Lower leg skin (tissue), 4 donors: ENCODE measurements around the gene MRRF. TPM values are rescaled to one million over a fixed set of nuclear protein-coding genes. Genes with fewer than 3 reads are reported as not detected.

Experiments used
- DNase-seq, 2 donors: peaks; one replicate each; pipeline ENCODE4 v3.0.0-alpha.2; 2019; ENCODE audit warnings: low spot score in 2 of 2
- H3K4me3 ChIP-seq: fragments of 200-600 bp; sonication (generic); 2 replicates; pipeline ENCODE4 v1.5.1; 2017; ENCODE audit warnings: mild to moderate bottlenecking, low read depth; ENCODE audit not compliant: poor library complexity, severe bottlenecking
- POLR2A ChIP-seq, 2 donors: fragments of 450-650 bp; IDR thresholded peaks; one replicate each; pipeline ENCODE4 v1.6.1; 2016 to 2017; ENCODE audit warnings: antibody characterized with exemption in 2 of 2, mild to moderate bottlenecking in 1 of 2, moderate library complexity in 1 of 2
- WGBS, 2 donors: methylation state at CpG; one replicate each; pipeline ENCODE4 v1.1.5; 2018; 5-methylcytosine and 5-hydroxymethylcytosine counted together
- intact Hi-C: fragments of 100-400 bp; cut with DNase I; formaldehyde crosslinking; loops from one replicate; pipeline ENCODE4 v1.15.0; 2023; ENCODE audit warnings: low total_unique reads
- total RNA-seq, 4 donors: library from RNA; depleted of rRNA; stranded (reverse); fragments of >200 nt; gene quantifications; one replicate each; pipeline ENCODE4 v1.1.0, GENCODE V29; 2016
- TF ChIP-seq, protein P1 (sequence below), 3 donors: fragments of 450-650 bp; IDR thresholded peaks; one replicate each; pipeline ENCODE4 v1.5.1; 2016; ENCODE audit warnings: antibody characterized with exemption in 3 of 3, mild to moderate bottlenecking in 3 of 3, moderate library complexity in 2 of 3

The MRRF gene
- total RNA-seq, 4 donors from 2014 or later, result 30.8 to 56.3 (median 39.9) TPM

DNA sequence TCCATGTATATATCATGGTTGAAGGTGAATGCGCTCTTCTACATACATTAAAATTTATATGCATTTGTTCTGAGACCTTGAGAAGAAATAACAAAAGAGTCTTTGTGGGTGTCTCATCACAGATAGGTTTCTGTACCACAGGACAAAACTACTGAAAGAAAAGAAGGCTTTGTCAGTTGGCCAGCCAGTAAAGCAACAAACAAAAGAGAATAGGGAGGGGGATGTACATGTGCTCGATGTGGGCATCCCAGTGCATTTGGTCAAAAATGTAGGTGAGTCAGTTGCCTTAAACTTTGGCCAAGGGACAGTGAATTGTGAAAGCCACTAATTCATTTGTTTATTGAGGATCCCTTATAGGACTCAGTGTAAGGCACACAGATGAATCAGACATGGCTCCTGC is 13.3 kb upstream of the MRRF start:
- intact Hi-C loops, result no loop called here
- TF ChIP-seq, protein P1, sequence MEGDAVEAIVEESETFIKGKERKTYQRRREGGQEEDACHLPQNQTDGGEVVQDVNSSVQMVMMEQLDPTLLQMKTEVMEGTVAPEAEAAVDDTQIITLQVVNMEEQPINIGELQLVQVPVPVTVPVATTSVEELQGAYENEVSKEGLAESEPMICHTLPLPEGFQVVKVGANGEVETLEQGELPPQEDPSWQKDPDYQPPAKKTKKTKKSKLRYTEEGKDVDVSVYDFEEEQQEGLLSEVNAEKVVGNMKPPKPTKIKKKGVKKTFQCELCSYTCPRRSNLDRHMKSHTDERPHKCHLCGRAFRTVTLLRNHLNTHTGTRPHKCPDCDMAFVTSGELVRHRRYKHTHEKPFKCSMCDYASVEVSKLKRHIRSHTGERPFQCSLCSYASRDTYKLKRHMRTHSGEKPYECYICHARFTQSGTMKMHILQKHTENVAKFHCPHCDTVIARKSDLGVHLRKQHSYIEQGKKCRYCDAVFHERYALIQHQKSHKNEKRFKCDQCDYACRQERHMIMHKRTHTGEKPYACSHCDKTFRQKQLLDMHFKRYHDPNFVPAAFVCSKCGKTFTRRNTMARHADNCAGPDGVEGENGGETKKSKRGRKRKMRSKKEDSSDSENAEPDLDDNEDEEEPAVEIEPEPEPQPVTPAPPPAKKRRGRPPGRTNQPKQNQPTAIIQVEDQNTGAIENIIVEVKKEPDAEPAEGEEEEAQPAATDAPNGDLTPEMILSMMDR (IDR thresholded peaks at IDR 0.05), result no peak
- no peak for DNase-seq
- WGBS, 2 donors, result 77 to 84% methylated on average over 2 of the region's 2 CpGs
- H3K4me3 ChIP-seq, result no peak overlapping the region

DNA sequence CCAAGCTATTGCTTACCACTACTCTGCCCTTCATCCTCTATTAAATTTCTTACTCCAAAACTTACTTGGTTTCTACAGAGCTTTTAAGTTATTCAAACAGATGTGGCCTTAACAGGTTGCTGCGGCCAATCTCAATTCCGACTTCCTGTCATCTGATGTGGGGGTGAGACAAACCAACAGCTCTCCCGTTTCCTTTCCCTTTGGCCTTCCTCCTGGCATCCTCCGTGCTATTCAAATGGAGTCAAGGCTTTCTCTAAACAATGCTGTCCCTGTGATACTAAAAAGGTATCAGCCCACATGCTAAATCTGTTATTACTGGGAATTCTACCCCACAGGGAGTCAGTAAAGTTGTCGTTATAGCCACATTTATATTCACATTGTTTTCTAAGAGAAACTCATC is 11.9 kb upstream of the MRRF start:
- intact Hi-C loops, result no loop called here
- TF ChIP-seq POLR2A (IDR thresholded peaks at IDR 0.05), result no peak
- TF ChIP-seq, protein P1 (IDR thresholded peaks at IDR 0.05), result no peak
- H3K4me3 ChIP-seq, result no peak overlapping the region
- DNase-seq, result no peak
- 67 to 68% methylated on average over 5 of the region's 5 CpGs for WGBS, 2 donors

DNA sequence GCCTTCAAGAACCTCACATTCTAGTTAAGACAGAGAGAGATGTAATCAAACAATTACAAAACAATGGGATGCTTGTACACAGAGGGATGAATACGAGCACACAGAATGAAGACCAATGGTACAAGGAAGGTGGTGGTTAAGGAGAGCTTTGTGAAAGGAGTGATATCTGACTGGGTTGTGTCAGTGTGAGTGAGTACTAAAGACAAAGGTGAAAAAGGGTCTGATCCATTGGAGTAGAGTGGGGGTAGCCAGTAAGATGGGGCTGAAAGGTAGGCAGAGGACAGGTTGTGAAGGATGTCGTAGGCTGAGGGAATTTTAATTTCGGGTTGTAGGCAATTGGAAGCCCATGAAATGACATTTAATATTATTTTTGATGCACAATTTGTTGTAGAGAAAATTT is 9.9 kb upstream of the MRRF start:
- no peak overlapping the region for H3K4me3 ChIP-seq
- no peak for DNase-seq
- TF ChIP-seq, protein P1 (IDR thresholded peaks at IDR 0.05), result no peak
- TF ChIP-seq POLR2A (IDR thresholded peaks at IDR 0.05), result no peak
- 82 to 85% methylated on average over 3 of the region's 3 CpGs for WGBS, 2 donors
- intact Hi-C loops, result no loop called here

DNA sequence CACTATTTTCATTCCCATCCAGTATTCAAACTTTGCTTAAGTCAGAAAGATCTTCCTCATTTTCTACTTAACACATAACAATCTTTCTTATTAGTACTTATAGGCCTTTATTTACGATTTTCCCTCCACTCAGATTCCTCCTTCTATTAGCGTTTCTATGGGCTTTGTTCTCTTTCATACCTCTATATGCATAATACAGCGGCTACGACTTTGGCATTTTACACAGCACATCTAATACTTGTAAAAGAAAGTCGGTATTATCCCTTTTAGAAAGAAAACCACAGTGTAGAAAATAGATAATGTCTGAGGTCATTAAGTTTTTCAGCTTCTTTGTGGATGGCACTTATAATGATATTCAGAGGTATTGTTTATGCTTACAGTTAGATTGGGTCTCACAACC is 8.5 kb upstream of the MRRF start:
- DNase-seq, result no peak
- intact Hi-C loops, result no loop called here
- no peak overlapping the region for H3K4me3 ChIP-seq
- 91 to 94% methylated on average over 5 of the region's 5 CpGs for WGBS, 2 donors
- no peak for TF ChIP-seq POLR2A (IDR thresholded peaks at IDR 0.05)
- TF ChIP-seq, protein P1 (IDR thresholded peaks at IDR 0.05), result no peak

DNA sequence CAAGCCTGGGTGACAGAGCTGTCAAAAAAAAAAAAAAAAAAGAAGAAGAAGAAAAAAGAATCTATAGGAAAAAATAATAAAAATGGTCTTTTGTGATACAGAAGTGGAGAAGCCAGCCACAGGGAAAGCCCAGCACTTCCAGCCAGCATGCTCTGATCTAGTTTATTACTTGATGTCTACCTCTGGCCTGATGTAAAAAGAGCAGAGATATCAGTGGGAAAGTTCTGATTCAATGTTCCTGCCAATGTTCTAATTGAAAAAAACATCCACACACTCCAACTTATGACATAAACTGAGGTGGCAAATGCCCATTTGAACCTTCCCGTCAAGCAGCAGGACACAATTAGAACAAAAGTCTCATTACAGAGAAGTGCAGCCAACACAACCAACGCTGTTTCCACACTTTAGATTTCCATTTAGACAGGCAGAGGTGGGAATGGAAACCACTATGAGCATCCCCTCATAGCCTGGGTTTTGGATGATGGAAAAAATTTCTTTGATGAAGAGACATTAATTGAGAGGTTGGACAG is 5.7 kb upstream of the MRRF start:
- intact Hi-C loops, result no loop called here
- 72 to 77% methylated on average over 2 of the region's 2 CpGs for WGBS, 2 donors
- H3K4me3 ChIP-seq, result no peak overlapping the region
- TF ChIP-seq, protein P1 (IDR thresholded peaks at IDR 0.05), result no peak
- TF ChIP-seq POLR2A (IDR thresholded peaks at IDR 0.05), result no peak
- no peak for DNase-seq

DNA sequence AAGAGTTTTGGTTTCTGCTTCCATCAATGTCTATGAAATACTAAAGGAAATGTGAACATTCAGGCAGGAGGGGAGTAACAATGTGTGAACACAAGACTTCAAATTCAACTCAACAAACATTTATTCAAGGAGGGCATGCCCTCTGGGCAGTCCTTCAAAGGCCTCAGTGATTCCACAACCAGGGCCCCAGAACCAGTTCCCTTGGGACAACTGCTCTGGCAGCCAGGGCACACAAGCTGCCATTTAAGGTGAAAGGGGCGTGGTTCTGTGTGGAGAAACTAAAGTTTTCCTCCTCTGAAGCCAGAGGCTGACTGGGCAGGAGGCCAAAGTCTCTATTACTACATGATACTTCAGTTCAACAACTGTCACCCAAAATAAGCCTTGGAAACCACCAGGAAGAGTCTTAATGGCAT is 3.2 kb upstream of the MRRF start:
- WGBS, 2 donors, result 30 to 80% methylated on average over 1 of the region's 1 CpG
- DNase-seq, result peak; percentile 35 to 87
- no peak overlapping the region for H3K4me3 ChIP-seq
- intact Hi-C loops, result no loop called here
- TF ChIP-seq, protein P1 (IDR thresholded peaks at IDR 0.05), result no peak
- TF ChIP-seq POLR2A (IDR thresholded peaks at IDR 0.05), result no peak
